ENCODE results near the gene TOR2A.

The TOR2A gene

GRCh38 chr9:127728808-127729207 is 6.3 kb downstream of the TOR2A start:
- H3K27me3 ChIP-seq, result peaks cover 12% of the 10 kb centered on the region
- H3K4me3 ChIP-seq (ENCODE audit: low read depth in 1 of 2, low read length in 1 of 2), result no peak overlapping the region
- no peaks in the 10 kb centered on the region for H3K9me3 ChIP-seq
- peaks cover 25% of the 10 kb centered on the region for H3K36me3 ChIP-seq
- no peak overlapping the region for H3K27ac ChIP-seq
- no peak for TF ChIP-seq CTCF (IDR thresholded peaks at IDR 0.05)
- H3K4me1 ChIP-seq (ENCODE audit: control insufficient read depth in 1 of 2, insufficient read depth in 1 of 2, low read depth in 1 of 2, low read length in 1 of 2), result peaks cover 0 to 3% of the 10 kb centered on the region in 2 experiments

GRCh38 chr9:127726871-127727270 is 8.2 kb downstream of the TOR2A start:
- Histone ChIP-seq H3K36me3 (peaks cover 11% of the 10 kb centered on the region), H3K4me1 (ENCODE audit: control insufficient read depth in 1 of 2, insufficient read depth in 1 of 2, low read depth in 1 of 2, low read length in 1 of 2) (no peaks in the 10 kb centered on the region), H3K9me3 (no peaks in the 10 kb centered on the region), H3K27ac (no peak overlapping the region), H3K4me3 (ENCODE audit: low read depth in 1 of 2, low read length in 1 of 2) (no peak overlapping the region), H3K27me3 (peaks cover 18% of the 10 kb centered on the region)
- no peak for TF ChIP-seq CTCF (IDR thresholded peaks at IDR 0.05)

GRCh38 chr9:127724012-127724411 is 11.1 kb downstream of the TOR2A start:
- Histone ChIP-seq H3K27me3 (peaks cover 18% of the 10 kb centered on the region), H3K27ac (no peak overlapping the region), H3K4me3 (ENCODE audit: low read depth in 1 of 2, low read length in 1 of 2) (no peak overlapping the region), H3K36me3 (no peaks in the 10 kb centered on the region), H3K4me1 (ENCODE audit: control insufficient read depth in 1 of 2, insufficient read depth in 1 of 2, low read depth in 1 of 2, low read length in 1 of 2) (no peaks in the 10 kb centered on the region), H3K9me3 (no peaks in the 10 kb centered on the region)
- no peak for TF ChIP-seq CTCF (IDR thresholded peaks at IDR 0.05)

- Histone ChIP-seq H3K27ac (no peak overlapping the region), H3K36me3 (no peaks in the 10 kb centered on the region), H3K27me3 (peaks cover 18% of the 10 kb centered on the region), H3K9me3 (no peaks in the 10 kb centered on the region), H3K4me3 (ENCODE audit: low read depth in 1 of 2, low read length in 1 of 2) (no peak overlapping the region), H3K4me1 (ENCODE audit: control insufficient read depth in 1 of 2, insufficient read depth in 1 of 2, low read depth in 1 of 2, low read length in 1 of 2) (no peaks in the 10 kb centered on the region)
- TF ChIP-seq CTCF (IDR thresholded peaks at IDR 0.05), result no peak
Observed at GRCh38 chr9:127723444-127723843, 11.7 kb downstream of the TOR2A start.

GRCh38 chr9:127723013-127723412 is 12.1 kb downstream of the TOR2A start:
- no peaks in the 10 kb centered on the region for H3K9me3 ChIP-seq
- no peaks in the 10 kb centered on the region for H3K36me3 ChIP-seq
- no peak overlapping the region for H3K27ac ChIP-seq
- no peaks in the 10 kb centered on the region for H3K4me1 ChIP-seq (ENCODE audit: control insufficient read depth in 1 of 2, insufficient read depth in 1 of 2, low read depth in 1 of 2, low read length in 1 of 2)
- TF ChIP-seq CTCF (IDR thresholded peaks at IDR 0.05), result no peak
- no peak overlapping the region for H3K4me3 ChIP-seq (ENCODE audit: low read depth in 1 of 2, low read length in 1 of 2)
- peaks cover 18% of the 10 kb centered on the region for H3K27me3 ChIP-seq
